ENCODE data around the gene DLG2. TPM values are rescaled to one million over a fixed set of nuclear protein-coding genes. Genes with fewer than 3 reads are reported as not detected.

The DLG2 gene
- total and polyA plus RNA-seq, 2 of the 8 experiments (the other 6 are each of a cell fraction or from before 2014, with no cell fraction given), result 1.7 to 14.3 TPM

GRCh38 chr11:85028329-85029101, 598.6 kb downstream of the DLG2 start:
- Histone ChIP-seq H2BK12ac (ENCODE audit: low read depth, low read length) (no peak overlapping the region), H3K4ac (replicated peaks; ENCODE audit: insufficient read length, low read depth, low read length) (no peak overlapping the region), H3K23ac (ENCODE audit: insufficient read length) (no peak overlapping the region), H3K18ac (ENCODE audit: extremely low read depth, low read length) (no peak overlapping the region), H2AFZ (ENCODE audit: low read length) (no peak overlapping the region), H3K9ac (replicated peaks in 1 of 4; ENCODE audit: extremely low read depth in 1 of 4, low read depth in 3 of 4, low read length in 3 of 4) (no peak overlapping the region), H2BK120ac (replicated peaks; ENCODE audit: low read depth, low read length) (no peak overlapping the region), H2BK5ac (ENCODE audit: low read depth, low read length) (no peak overlapping the region), H4K91ac (replicated peaks; ENCODE audit: insufficient read length, low read length) (peak overlapping the region; percentile 65), H3K4me3 (ENCODE audit: extremely low read depth in 1 of 4, insufficient read depth in 2 of 4, low read depth in 3 of 4, low read length in 4 of 4) (no peak overlapping the region), H2AK5ac (ENCODE audit: low read depth, low read length) (no peak overlapping the region), H3K79me2 (ENCODE audit: control insufficient read depth in 1 of 2, insufficient read depth in 2 of 2, low read length in 2 of 2) (no peaks in the 10 kb centered on the region), H3K36me3 (ENCODE audit: control insufficient read depth in 2 of 4, insufficient read depth in 4 of 4, low read length in 3 of 4) (no peaks in the 10 kb centered on the region), H3K79me1 (ENCODE audit: low read depth, low read length) (no peaks in the 10 kb centered on the region), H4K8ac (ENCODE audit: extremely low read depth, insufficient read depth, low read length) (no peak overlapping the region), H3K27me3 (replicated peaks in 1 of 4; ENCODE audit: control insufficient read depth in 3 of 4, extremely low read depth in 1 of 4, insufficient read depth in 3 of 4, low read length in 3 of 4) (no peaks in the 10 kb centered on the region), H3K27ac (ENCODE audit: low read depth, low read length) (no peak overlapping the region), H3K4me1 (replicated peaks in 1 of 4; ENCODE audit: control insufficient read depth in 3 of 4, insufficient read depth in 4 of 4, low read length in 3 of 4) (no peaks in the 10 kb centered on the region; a peak in 2 of 7 replicates), H3K23me2 (ENCODE audit: low read depth, low read length) (no peaks in the 10 kb centered on the region), H4K5ac (ENCODE audit: insufficient read length, low read depth, low read length) (no peak overlapping the region), H4K20me1 (replicated peaks in 1 of 2; ENCODE audit: control insufficient read depth in 1 of 2, insufficient read depth in 2 of 2, low read length in 2 of 2) (no peaks in the 10 kb centered on the region), H3K4me2 (ENCODE audit: insufficient read depth in 1 of 2, low read depth in 2 of 2, low read length in 2 of 2) (no peak overlapping the region), H3K9me3 (ENCODE audit: insufficient read depth in 2 of 2, low read depth in 1 of 2, low read length in 1 of 2) (no peaks in the 10 kb centered on the region), H2BK20ac (ENCODE audit: low read length) (no peak overlapping the region), H3K56ac (replicated peaks; ENCODE audit: insufficient read length, low read depth, low read length) (no peak overlapping the region), H3K14ac (ENCODE audit: insufficient read length) (no peak overlapping the region), H2BK15ac (ENCODE audit: low read length) (no peak overlapping the region)
- 93% methylated on average over 15 of the region's 15 CpGs; no CpG with 5 or more reads in 1 of the 2 experiments for WGBS, 2 experiments (ENCODE audit: extremely low coverage in 1 of 2, insufficient coverage in 1 of 2, insufficient read length in 1 of 2, insufficient replicate concordance in 2 of 2, low coverage in 1 of 2, low lambda C conversion rate in 2 of 2, missing lambda C conversion rate in 1 of 2)
- FAIRE-seq, result no peak
- ChIA-PET POLR2A (ENCODE audit: partially characterized antibody) (no interaction called here), CTCF (ENCODE audit: partially characterized antibody) (interaction anchor here (1.0 to 1.1 kb wide), 2 partner anchors 14 to 36 kb away, joined by 3 read pairs; no protein-coding TSS in a partner anchor)
- DNase-seq (ENCODE audit: low read depth in 1 of 2, low spot score in 2 of 2), result no peak
- TF ChIP-seq CTBP2 (IDR thresholded peaks at IDR 0.05; ENCODE audit: borderline replicate concordance, insufficient read depth, insufficient read length, low read length) (no peak), ASH2L (IDR thresholded peaks at IDR 0.05; ENCODE audit: low read length) (no peak), TAF7 (optimal IDR thresholded peaks at IDR 0.05; ENCODE audit: borderline replicate concordance, low read depth, low read length) (no peak), SP2 (IDR thresholded peaks at IDR 0.05; ENCODE audit: low read length) (no peak), FOSL1 (IDR thresholded peaks at IDR 0.05; ENCODE audit: insufficient read depth, low read depth, low read length) (no peak), KDM4A (IDR thresholded peaks at IDR 0.05; ENCODE audit: low read depth, low read length, severe bottlenecking) (no peak)
